K562 (cell line): ENCODE results near the gene GALM. TPM values are rescaled to one million over a fixed set of nuclear protein-coding genes. Genes with fewer than 3 reads are reported as not detected.

Experiments used
- ATAC-seq: fragments of 200-7000 bp; cut with Tn5 transposase; 3 replicates; pipeline ENCODE4 v1.9.1; 2020; ENCODE audit warnings: moderate library complexity
- BruUV-seq: library from RNA; stranded (reverse); fragments of 400-500 nt; replicated peaks from 2 replicates; lab custom pipeline; 2021; lab: Mats Ljungman, UMichigan
- CTCF ChIA-PET: fragments of 300-600 bp; formaldehyde crosslinking; extraction: SDS; loops from one replicate; lab custom pipeline; 2021; ENCODE audit warnings: low intra/inter-chr PET ratio; lab: Yijun Ruan, JAX
- POLR2A ChIA-PET: fragments of 300-600, 350-650 bp; sonication (Branson Sonifier 250); formaldehyde crosslinking; extraction: SDS; loops from one replicate; lab custom pipeline; 2021; ENCODE audit warnings: antibody characterized with exemption, inconsistent platforms; lab: Yijun Ruan, JAX
- DNase-seq, 4 experiments: peaks; one replicate each; pipeline versions ENCODE4 v3.0.0 to v3.0.0-alpha.2; 2011 to 2018; ENCODE audit warnings: low spot score in 3 of 4, mixed read lengths in 3 of 4; ENCODE audit errors: extremely low read depth in 1 of 4
- FAIRE-seq: peaks from 2 replicates; lab custom pipeline; 2011; peaks lifted over from hg19 to GRCh38; lab: Jason Lieb, UNC
- H2AFZ ChIP-seq: 2 replicates; pipeline ENCODE4 v1.6.0; 2011; ENCODE audit warnings: low read depth, low read length, control low read depth, inconsistent platforms
- H3K27ac ChIP-seq: fragments of 200-600 bp; 3 replicates; pipeline ENCODE4 v1.8.0; 2011; ENCODE audit warnings: low read depth, mild to moderate bottlenecking, control low read depth, inconsistent platforms, low read length, moderate library complexity, mixed read lengths; ENCODE audit errors: extremely low read depth
- H3K27me3 ChIP-seq, 2 experiments: fragments of 300-600 bp in 1 of 2; 2 replicates in 1 of 2; 3 replicates in 1 of 2; pipeline versions ENCODE4 v1.6.0 to v1.8.0; 2011; ENCODE audit warnings: inconsistent platforms in 2 of 2, low read length in 2 of 2, mild to moderate bottlenecking in 1 of 2, mixed read lengths in 1 of 2, moderate library complexity in 1 of 2; ENCODE audit not compliant: control insufficient read depth in 2 of 2, insufficient read depth in 2 of 2
- H3K36me3 ChIP-seq: fragments of 300-600 bp; 3 replicates; pipeline ENCODE4 v1.8.0; 2011; ENCODE audit warnings: mild to moderate bottlenecking, low read length, inconsistent platforms; ENCODE audit not compliant: control insufficient read depth, insufficient read depth
- H3K4me1 ChIP-seq, 2 experiments: fragments of 200-600 bp in 1 of 2; replicated peaks in 1 of 2; 2 replicates in 1 of 2; 3 replicates in 1 of 2; pipeline versions ENCODE4 v1.5.1 to v1.8.0; 2011; ENCODE audit warnings: inconsistent platforms in 2 of 2, low read length in 2 of 2, mild to moderate bottlenecking in 1 of 2, mixed read lengths in 1 of 2, moderate library complexity in 1 of 2; ENCODE audit not compliant: control insufficient read depth in 2 of 2, insufficient read depth in 2 of 2
- H3K4me2 ChIP-seq: 2 replicates; pipeline ENCODE4 v1.6.1; 2011; ENCODE audit warnings: low read length, control low read depth, inconsistent platforms, mixed read lengths; ENCODE audit not compliant: insufficient read depth
- H3K4me3 ChIP-seq: fragments of 200-600 bp; sonication (generic), shearing (Covaris generic); 2 replicates; pipeline ENCODE4 v1.5.1; 2016; ENCODE audit warnings: control low read depth, inconsistent platforms
- H3K79me2 ChIP-seq: fragments of 200-600 bp; 3 replicates; pipeline ENCODE4 v1.8.0; 2011; ENCODE audit warnings: low read length, inconsistent platforms; ENCODE audit not compliant: control insufficient read depth, insufficient read depth
- H3K9ac ChIP-seq, 2 experiments: 2 replicates each; pipeline versions ENCODE4 v1.6.0 to v1.6.1; 2011; ENCODE audit warnings: low read depth in 2 of 2, low read length in 2 of 2, control low read depth in 1 of 2, inconsistent platforms in 1 of 2, mild to moderate bottlenecking in 1 of 2, mixed read lengths in 1 of 2; ENCODE audit not compliant: insufficient read depth in 1 of 2
- H3K9me1 ChIP-seq: one replicate; pipeline ENCODE4 v1.6.0; 2011; ENCODE audit warnings: inconsistent platforms, mild to moderate bottlenecking, low read length, moderate library complexity; ENCODE audit not compliant: control insufficient read depth, insufficient read depth
- H3K9me3 ChIP-seq: replicated peaks from 2 replicates; pipeline ENCODE4 v1.5.1; 2011; ENCODE audit warnings: low read depth, low read length, inconsistent platforms; ENCODE audit not compliant: control insufficient read depth, insufficient read depth
- H4K20me1 ChIP-seq: replicated peaks from 2 replicates; pipeline ENCODE4 v1.6.1; 2011; ENCODE audit warnings: low read length, inconsistent platforms, mixed read lengths; ENCODE audit not compliant: control insufficient read depth, insufficient read depth
- IFI16 ChIP-seq: fragments of 250-450 bp; sonication (Bioruptor Pico); IDR thresholded peaks from 2 replicates; pipeline ENCODE4 v2.1.2; 2022; ENCODE audit warnings: mild to moderate bottlenecking, inconsistent platforms
- TAL1 ChIP-seq: fragments of 450-650 bp; IDR thresholded peaks from 2 replicates; pipeline ENCODE4 v1.6.1; 2016; ENCODE audit warnings: mild to moderate bottlenecking
- WGBS: fragments of 100-300 bp; shearing (Covaris generic); methylation state at CpG from one replicate; pipeline ENCODE4 v1.1.6; 2016; ENCODE audit warnings: low coverage, mixed read lengths; ENCODE audit not compliant: insufficient coverage; ENCODE audit errors: missing lambda C conversion rate; 5-methylcytosine and 5-hydroxymethylcytosine counted together
- in situ Hi-C: fragments of 300-500 bp; cut with MboI; formaldehyde crosslinking; loops from 4 replicates; pipeline ENCODE4 v1.15.0; 2018; ENCODE audit warnings: inconsistent platforms, mixed read lengths
- intact Hi-C: fragments of 100-400 bp; cut with micrococcal nuclease; formaldehyde crosslinking; loops from 2 replicates; pipeline ENCODE4 v1.14.2; 2022
- polyA plus RNA-seq, 8 experiments: library from polyadenylated mRNA; depleted of rRNA in 4 of 8; stranded (reverse) in 5 of 8; unstranded in 3 of 8; fragments of >200 nt; fragmentation: Nextera tagmentation in 2 of 8; fragmentation: Illumina TruSeq in 1 of 8; extraction: Ambion mirVana in 2 of 8; extraction: Trizol in 1 of 8; gene quantifications; 2 replicates each; pipeline versions ENCODE4 v1.2.1 to v1.2.3, GENCODE V29; 2011 to 2014; ENCODE audit warnings: inconsistent platforms in 1 of 8, missing spikeins in 1 of 8
- total RNA-seq, 7 experiments: library from RNA; depleted of rRNA in 6 of 7; stranded (reverse); fragments of >200 nt in 6 of 7; fragmentation: Illumina TruSeq in 2 of 7; extraction: Trizol in 2 of 7; gene quantifications; 2 replicates each; pipeline versions ENCODE4 v1.2.1 to v1.2.3, GENCODE V29; 2011 to 2021; ENCODE audit warnings: low replicate concordance in 1 of 7
- TF ChIP-seq, protein P1 (sequence below): fragments of 450-650 bp; conservative IDR thresholded peaks from 2 replicates; pipeline ENCODE4 v1.6.1; 2016; ENCODE audit warnings: missing genetic modification characterization, low read depth, mild to moderate bottlenecking, missing compliant biosample characterization, moderate library complexity

GALM gene
- total and polyA plus RNA-seq, 9 of the 15 experiments (the other 6 are each of a cell fraction or from before 2014, with no cell fraction given): 22.1 to 51.7 (median 27.9) TPM

DNA sequence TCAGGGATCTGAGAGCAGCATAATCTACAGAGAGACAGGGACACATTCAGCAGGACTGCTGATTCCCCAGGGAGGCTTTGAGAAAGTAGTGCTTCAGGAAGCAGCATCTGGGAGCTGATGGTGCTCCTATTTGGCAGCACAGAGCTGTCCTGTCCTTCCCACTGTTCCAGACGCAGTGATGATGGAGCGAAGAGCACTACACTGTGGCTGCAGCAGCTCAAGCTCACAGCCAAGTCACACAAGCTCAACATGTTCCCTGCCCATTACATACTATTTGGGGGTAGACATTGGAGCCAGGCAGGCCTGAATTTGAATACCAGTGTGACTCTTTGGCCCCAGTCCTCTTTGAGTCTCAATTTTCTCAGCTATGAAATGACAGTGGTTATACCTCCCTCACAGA, 15.2 kb upstream of the GALM start:
- no peaks in the 10 kb centered on the region for H3K9me3 ChIP-seq
- POLR2A ChIA-PET: no interaction called here
- ATAC-seq: no peak
- no peak for DNase-seq
- no peaks in the 10 kb centered on the region for H3K9me1 ChIP-seq
- intact Hi-C loops: no loop called here
- 96% methylated on average over 2 of the region's 2 CpGs for WGBS
- no peak for FAIRE-seq
- H3K4me2 ChIP-seq: no peak overlapping the region
- H3K27me3 ChIP-seq: no peaks in the 10 kb centered on the region
- H4K20me1 ChIP-seq: no peaks in the 10 kb centered on the region
- H3K27ac ChIP-seq: no peak overlapping the region
- peak overlapping the region in 1 of 2 experiments; percentile 7; a peak in 1 of 4 replicates for H3K9ac ChIP-seq
- no peaks in the 10 kb centered on the region for H3K36me3 ChIP-seq
- no peaks in the 10 kb centered on the region for H3K79me2 ChIP-seq
- in situ Hi-C loops: no loop called here
- CTCF ChIA-PET: no interaction called here
- no peak overlapping the region for H3K4me3 ChIP-seq
- BruUV-seq: no TSS peak
- H3K4me1 ChIP-seq: peaks cover 38 to 67% of the 10 kb centered on the region in 2 experiments
- no peak for TF ChIP-seq TAL1
- TF ChIP-seq, protein P1, sequence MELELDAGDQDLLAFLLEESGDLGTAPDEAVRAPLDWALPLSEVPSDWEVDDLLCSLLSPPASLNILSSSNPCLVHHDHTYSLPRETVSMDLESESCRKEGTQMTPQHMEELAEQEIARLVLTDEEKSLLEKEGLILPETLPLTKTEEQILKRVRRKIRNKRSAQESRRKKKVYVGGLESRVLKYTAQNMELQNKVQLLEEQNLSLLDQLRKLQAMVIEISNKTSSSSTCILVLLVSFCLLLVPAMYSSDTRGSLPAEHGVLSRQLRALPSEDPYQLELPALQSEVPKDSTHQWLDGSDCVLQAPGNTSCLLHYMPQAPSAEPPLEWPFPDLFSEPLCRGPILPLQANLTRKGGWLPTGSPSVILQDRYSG (tag): no peak
- TF ChIP-seq IFI16 (CRISPR knock-in tag): no peak
- H2AFZ ChIP-seq: 0 out of 2 replicates have a peak overlapping the region, but pooled peaks have one; percentile 5
